IPS-NIHi7 (cell line): ENCODE data around the gene C15orf40.
"Not testable (repeated sequence)": the region's sequence is repeated elsewhere in the genome, so short reads cannot be mapped to it uniquely, and the experiment has no call there.

Experiments used
- DNase-seq: peaks from one replicate; pipeline ENCODE4 v3.0.0; 2012; ENCODE audit warnings: mixed read lengths; ENCODE audit errors: extremely low spot score

C15orf40 gene

DNA sequence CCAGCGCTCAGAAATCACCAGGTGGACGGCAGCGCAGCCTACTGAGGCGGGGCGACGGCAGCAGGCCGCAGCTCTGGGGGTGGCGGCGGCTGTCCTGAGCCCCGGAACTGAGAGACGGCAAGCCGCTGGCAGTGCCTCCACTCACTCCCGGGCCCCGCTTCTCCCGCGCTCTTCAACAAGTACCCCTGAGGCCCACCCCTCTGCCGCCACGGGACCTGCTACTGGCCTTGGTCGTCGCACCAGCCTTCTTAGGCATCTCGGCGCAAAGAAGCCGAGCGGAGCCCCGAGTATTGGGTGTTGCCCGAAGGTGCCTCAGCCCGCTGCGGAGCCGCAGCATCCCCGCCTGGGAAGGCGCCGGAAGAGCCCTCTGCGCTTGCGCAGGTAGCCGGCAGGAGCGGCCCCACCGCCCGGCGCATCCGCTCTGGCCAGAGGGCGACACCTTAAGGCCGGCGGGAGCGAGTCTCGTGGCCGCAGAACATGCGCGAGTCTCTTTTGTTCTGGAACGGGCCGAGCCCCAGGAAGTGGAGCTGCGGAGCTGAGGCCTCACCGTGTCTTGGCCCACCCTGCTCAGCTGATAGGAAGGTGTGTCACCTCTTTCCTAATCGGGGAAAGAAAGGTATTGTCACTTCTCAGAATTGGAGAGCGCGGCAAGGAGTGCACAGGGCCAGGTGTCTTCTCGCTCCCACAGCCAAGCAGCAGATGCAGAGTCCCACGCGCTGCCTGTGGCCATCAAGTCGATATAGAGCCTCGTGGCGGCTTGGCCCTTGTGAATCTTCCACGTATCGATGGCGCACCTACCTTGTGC, at the start of gene C15orf40:
C15orf40 (minus strand) TSS at position 369 of the 805 bp plus-strand sequence; CDS start at position 337, 32 bp downstream.
- peak; percentile 96 for DNase-seq

DNA sequence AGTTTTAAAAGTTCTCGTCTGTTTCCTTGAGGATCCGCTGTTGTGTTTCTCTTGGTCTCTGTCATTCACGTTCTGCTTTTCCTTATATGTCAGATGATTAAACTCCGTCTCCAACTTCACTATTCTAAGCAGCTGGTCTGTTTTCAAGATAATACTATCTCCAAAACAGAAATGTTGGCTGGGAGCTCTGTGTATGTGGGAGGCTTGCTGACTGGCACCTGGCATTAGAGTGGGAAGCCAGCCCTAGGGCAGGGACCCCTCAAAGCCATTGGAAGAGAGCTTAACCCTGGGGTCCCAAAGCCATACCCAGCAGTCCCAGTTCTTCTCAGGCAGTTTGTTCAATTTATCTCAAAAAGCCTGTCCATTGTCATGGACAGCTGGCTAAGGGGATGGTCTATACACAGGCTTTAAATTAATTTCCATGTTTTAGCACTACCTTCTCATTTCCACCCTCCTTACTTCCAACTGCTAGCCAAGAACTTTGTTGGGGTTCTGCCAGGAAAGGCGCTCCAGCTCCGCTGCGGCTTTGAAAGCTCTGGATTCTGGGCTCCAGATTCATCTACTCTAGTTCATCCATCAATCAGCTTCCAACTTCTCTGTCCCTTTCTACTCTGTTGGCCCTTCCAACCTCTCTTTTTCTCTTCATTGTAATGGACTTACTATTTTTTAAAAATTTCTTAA, 46.4 kb upstream of the C15orf40 start:
- no peak for DNase-seq

DNA sequence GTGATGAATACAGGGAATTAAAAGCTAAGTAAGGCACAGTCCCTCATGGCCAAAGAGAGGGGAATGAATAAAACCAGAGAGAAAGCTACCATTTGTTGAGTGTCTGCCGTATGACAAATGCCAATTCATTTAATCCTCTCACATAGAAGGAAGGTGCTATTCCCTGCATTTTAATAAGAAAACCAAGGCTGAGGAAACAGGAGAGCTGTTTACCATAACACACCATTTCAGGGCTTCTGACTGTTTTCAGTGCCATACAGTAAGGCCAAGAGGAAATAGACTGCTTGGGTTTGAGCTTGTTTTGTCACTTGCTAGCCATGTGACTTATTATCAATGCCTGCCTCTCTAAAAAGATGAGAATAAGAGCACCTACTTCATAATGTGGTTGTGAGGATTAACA, 45.6 kb upstream of the C15orf40 start:
- no peak for DNase-seq

- DNase-seq = no peak
Observed at GRCh38 chr15:83053151-83053550, 41.7 kb upstream of the C15orf40 start.

- no peak for DNase-seq
Observed at GRCh38 chr15:83046558-83047127, 35.2 kb upstream of the C15orf40 start.

DNA sequence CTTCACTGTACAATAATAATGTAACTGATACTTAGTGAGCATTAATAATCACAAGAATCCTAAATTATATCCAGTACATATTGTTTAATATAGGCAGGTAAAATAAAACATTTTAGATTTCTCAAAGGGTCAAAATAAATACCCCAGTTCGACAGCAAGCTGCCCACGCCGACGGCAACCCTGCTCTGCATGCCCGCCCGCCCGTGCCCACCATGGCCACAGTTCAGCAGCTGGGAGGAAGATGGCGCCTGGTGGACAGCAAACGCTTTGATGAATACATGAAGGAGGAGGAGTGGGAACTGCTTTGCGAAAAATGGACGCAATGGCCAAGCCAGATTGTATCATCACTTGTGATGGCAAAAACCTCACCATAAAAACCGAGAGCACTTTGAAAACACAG, 32.7 kb upstream of the C15orf40 start:
- DNase-seq = no peak

DNA sequence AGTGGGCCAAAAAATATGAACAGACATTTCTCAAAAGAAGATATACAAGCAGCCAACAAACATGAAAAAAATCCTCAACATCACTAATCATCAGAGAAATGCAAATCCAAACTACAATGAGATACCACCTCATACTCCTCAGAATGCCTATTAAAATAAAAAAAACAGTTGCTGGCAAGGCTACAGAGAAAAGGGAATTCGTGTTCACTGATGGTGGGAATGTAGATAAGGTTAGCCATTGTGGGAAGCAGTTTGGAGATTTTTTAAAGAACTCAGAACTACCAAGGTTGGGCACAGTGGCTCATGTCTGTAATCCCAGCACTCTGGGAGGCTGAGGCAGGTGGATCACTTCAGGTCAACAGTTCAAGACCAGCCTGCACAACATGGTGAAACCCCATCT, 27.8 kb upstream of the C15orf40 start:
- no peak for DNase-seq

GRCh38 chr15:83036253-83036652, 24.8 kb upstream of the C15orf40 start:
- no peak for DNase-seq

DNA sequence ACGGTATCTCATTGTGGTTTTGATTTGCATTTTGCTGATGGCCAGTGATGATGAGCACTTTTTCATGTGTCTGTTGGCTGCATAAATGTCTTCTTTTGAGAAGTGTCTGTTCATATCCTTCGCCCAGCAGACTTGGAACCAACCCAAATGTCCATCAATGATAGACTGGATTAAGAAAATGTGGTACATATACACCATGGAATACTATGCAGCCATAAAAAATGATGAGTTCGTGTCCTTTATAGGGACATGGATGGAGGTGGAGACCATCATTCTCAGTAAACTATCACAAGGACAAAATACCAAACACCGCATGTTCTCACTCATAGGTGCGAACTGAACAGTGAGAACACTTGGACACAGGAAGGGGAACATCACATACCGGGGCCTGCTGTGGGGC, 19.8 kb upstream of the C15orf40 start:
- not testable (repeated sequence) for DNase-seq

- peak; percentile 26 for DNase-seq
Observed at GRCh38 chr15:83030021-83030420, 18.6 kb upstream of the C15orf40 start.

- DNase-seq = no peak
Observed at GRCh38 chr15:83018436-83018835, 7.0 kb upstream of the C15orf40 start.

GRCh38 chr15:83016906-83017305, 5.5 kb upstream of the C15orf40 start:
- no peak for DNase-seq

DNA sequence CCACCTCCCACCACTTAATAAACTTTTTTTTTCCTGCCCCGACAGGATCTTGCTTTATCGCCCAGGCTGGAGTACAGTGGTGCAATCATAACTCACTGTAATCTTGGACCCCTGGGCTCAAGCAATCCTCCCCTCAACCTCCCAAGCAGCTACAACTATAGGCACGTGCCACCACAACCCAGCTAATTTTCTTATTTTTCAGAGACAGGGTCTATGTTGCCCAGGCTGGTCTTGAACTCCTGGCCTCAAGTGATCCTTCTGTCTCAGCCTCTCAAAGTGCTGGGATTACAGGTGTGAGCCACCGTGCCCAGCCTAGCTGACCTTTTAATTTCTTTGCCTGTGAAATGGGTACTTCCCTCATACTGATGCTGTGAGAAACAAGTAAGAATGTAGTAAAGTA, 3.9 kb upstream of the C15orf40 start:
- DNase-seq = no peak

DNA sequence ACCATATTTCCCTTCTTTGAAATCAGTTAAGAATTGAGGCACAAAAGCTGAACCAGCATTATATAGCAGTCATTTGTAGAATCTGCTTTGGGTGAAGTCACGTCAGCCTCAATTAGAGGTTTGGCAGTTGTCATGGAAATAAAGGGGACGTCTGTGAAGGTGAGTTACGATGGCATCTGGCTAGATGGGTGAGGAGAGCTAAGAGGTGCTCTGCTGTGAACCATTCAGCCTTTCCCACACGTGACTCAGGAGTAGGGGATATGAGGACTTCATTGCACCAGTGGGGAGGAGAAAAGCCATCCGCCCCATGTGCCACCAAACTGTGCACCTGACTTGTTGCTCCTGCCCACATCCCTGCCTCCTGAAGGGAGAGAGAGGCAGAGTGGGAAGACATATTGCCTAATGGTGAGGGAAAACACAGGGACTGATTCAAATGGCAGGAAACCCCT, 2.8 kb upstream of the C15orf40 start:
- no peak for DNase-seq

GRCh38 chr15:83012636-83013035, 1.2 kb upstream of the C15orf40 start:
- DNase-seq = no peak

GRCh38 chr15:83012076-83012426, 612 bp upstream of the C15orf40 start:
- DNase-seq = peak; percentile 9

GRCh38 chr15:83010709-83011270, 649 bp downstream of the C15orf40 start:
- peak; percentile 80 for DNase-seq

- DNase-seq = not testable (repeated sequence)
Observed at GRCh38 chr15:83000672-83001031, 10.8 kb downstream of the C15orf40 start.

DNA sequence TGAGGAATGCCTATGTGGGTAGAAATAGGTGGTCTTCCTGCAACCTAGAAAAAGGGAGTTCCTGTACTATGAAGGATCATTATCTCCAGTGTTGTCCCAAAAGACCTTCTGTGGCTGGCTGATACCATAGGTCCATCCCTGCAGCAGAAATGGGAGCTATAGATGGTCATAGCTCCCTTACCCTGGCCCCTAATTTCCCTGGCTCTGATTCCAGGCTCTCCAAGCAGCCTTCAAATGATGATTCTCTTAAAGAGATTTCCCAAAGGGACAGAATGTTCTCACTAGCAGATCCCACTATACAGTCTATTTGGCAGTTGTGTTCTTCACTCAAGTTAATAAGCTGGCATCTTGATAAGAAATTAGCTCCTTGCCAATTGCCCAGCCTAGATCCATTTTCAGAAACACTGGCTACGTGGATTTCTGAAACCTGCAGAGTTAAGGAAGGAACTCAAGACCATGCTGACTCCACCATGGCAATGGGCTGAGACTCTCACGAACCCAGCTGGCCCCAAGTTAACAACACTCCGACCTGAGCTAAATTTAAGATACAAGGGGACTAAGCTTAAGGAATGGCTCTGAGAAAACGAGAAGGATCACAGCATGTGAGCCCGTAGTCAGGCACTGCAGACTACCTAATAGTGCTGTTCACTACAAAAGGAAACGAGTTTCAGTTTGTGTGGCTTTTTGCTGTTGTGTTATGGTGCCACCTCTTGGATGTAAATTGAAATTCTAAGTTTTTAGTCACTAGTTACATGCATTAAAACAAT, 11.4 kb downstream of the C15orf40 start:
- DNase-seq = peak; percentile 44

DNA sequence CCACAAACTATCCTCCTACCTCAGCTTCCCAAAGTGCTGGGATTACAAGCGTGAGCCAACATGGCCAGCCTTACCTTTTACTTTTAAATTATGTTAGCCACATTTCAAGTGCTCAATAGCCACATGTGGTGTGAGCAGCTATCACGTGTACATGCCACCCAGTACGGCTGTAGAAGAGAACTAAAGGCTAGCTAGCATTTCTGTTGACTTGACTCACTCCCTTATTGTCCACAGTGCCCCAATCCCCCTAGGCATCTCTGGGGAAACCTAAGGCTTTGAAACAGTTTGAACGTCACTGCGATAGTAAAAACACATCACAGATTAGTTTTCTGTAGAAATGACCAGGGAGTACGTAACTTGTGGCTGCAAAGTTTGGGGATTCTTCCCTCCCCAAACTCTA, 12.0 kb downstream of the C15orf40 start:
- DNase-seq = no peak

DNA sequence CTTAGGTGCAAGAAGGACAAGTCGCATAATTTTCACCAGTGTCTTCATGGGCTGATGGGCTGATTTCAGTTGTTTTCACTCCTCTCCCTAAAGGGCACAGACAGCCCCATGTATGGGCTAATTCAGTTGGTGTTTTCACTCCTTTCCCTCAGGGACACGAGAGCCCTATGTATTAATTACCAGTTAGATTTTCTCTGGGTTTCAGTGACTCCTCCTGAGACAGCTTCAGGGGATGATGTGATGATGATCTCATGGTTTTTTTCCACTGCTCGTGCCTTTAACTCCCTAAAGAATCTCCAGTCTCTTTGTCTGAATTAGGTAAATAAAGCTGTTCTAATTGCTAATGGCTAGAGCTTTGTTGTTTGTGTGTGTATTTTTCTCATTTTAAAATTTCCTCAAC, 15.5 kb downstream of the C15orf40 start:
- no peak for DNase-seq

DNA sequence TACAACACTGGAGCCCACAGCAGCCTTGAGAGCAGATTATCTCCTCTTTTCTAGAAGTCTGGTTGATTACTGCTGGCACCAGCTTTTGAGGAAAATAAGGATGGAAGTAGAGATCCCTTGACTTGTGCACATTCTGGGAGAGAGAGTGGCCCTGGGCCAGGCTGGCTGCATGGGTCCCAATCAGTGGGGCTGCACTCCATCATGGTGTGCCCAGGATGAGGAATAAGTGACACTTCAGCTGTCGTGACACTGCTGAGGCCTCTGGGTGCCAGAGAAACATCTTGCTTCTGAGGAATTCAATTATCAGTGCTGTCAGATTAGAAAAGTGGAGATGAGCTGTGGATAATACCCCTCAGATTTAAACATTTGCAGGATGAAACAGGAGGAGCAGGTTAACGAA, 16.4 kb downstream of the C15orf40 start:
- no peak for DNase-seq
